HS-27A (cell line): ENCODE results near the gene TNS3.

Source experiments
- DNase-seq: peaks from one replicate; pipeline ENCODE4 v3.0.0-alpha.2; 2012; ENCODE audit warnings: low read depth, missing footprints

Gene TNS3

GRCh38 chr7:47581438-47581803, 490 bp downstream of the TNS3 start:
- no peak for DNase-seq

- DNase-seq, result no peak
Observed at GRCh38 chr7:47580811-47581331, 1.0 kb downstream of the TNS3 start.

- no peak for DNase-seq
Observed at GRCh38 chr7:47580175-47580706, 1.7 kb downstream of the TNS3 start.

GRCh38 chr7:47579458-47579857, 2.5 kb downstream of the TNS3 start:
- no peak for DNase-seq

GRCh38 chr7:47578579-47579270, 3.2 kb downstream of the TNS3 start:
- no peak for DNase-seq

GRCh38 chr7:47577321-47577919, 4.5 kb downstream of the TNS3 start:
- no peak for DNase-seq

GRCh38 chr7:47576866-47577306, 5.0 kb downstream of the TNS3 start:
- no peak for DNase-seq

- DNase-seq, result no peak
Observed at GRCh38 chr7:47576031-47576865, 5.7 kb downstream of the TNS3 start.

- DNase-seq, result no peak
Observed at GRCh38 chr7:47574482-47575329, 7.2 kb downstream of the TNS3 start.

GRCh38 chr7:47573758-47574481, 8.0 kb downstream of the TNS3 start:
- no peak for DNase-seq

- no peak for DNase-seq
Observed at GRCh38 chr7:47572939-47573757, 8.8 kb downstream of the TNS3 start.

- DNase-seq, result no peak
Observed at GRCh38 chr7:47572094-47572445, 9.8 kb downstream of the TNS3 start.

- DNase-seq, result no peak
Observed at GRCh38 chr7:47571331-47572093, 10.4 kb downstream of the TNS3 start.

GRCh38 chr7:47570649-47571050, 11.3 kb downstream of the TNS3 start:
- no peak for DNase-seq

- DNase-seq, result no peak
Observed at GRCh38 chr7:47568547-47568946, 13.4 kb downstream of the TNS3 start.

- DNase-seq, result no peak
Observed at GRCh38 chr7:47568056-47568455, 13.9 kb downstream of the TNS3 start.

GRCh38 chr7:47565640-47566250, 16.2 kb downstream of the TNS3 start:
- no peak for DNase-seq

GRCh38 chr7:47563521-47563920, 18.4 kb downstream of the TNS3 start:
- no peak for DNase-seq
